ENCODE measurements around the gene CAVIN3.
"Not testable (repeated sequence)": the region's sequence is repeated elsewhere in the genome, so short reads cannot be mapped to it uniquely, and the experiment has no call there.

CAVIN3 gene

GRCh38 chr11:6323291-6323905, 3.1 kb upstream of the CAVIN3 start:
- no peak for DNase-seq (ENCODE audit: low spot score)

GRCh38 chr11:6321961-6322362, 1.7 kb upstream of the CAVIN3 start:
- no peak for DNase-seq (ENCODE audit: low spot score)

GRCh38 chr11:6321356-6321755, 1.1 kb upstream of the CAVIN3 start:
- no peak for DNase-seq (ENCODE audit: low spot score)

GRCh38 chr11:6319704-6320410, 444 bp downstream of the CAVIN3 start:
- no peak for DNase-seq (ENCODE audit: low spot score)

- DNase-seq (ENCODE audit: low spot score), result no peak
These were observed 1.1 kb downstream of the CAVIN3 start for GRCh38 chr11:6319001-6319703.

GRCh38 chr11:6318204-6318603, 2.1 kb downstream of the CAVIN3 start:
- no peak for DNase-seq (ENCODE audit: low spot score)

- peak; percentile 29 for DNase-seq (ENCODE audit: low spot score)
These were observed 4.4 kb downstream of the CAVIN3 start for GRCh38 chr11:6315811-6316425.

GRCh38 chr11:6312106-6312505, 8.2 kb downstream of the CAVIN3 start:
- no peak for DNase-seq (ENCODE audit: low spot score)

GRCh38 chr11:6307876-6308275, 12.4 kb downstream of the CAVIN3 start:
- no peak for DNase-seq (ENCODE audit: low spot score)

GRCh38 chr11:6305297-6305696, 15.0 kb downstream of the CAVIN3 start:
- DNase-seq (ENCODE audit: low spot score), result no peak

- no peak for DNase-seq (ENCODE audit: low spot score)
These were observed 16.6 kb downstream of the CAVIN3 start for GRCh38 chr11:6303661-6304060.

GRCh38 chr11:6301096-6301495, 19.2 kb downstream of the CAVIN3 start:
- no peak for DNase-seq (ENCODE audit: low spot score)

GRCh38 chr11:6300325-6300724, 20.0 kb downstream of the CAVIN3 start:
- no peak for DNase-seq (ENCODE audit: low spot score)

GRCh38 chr11:6298605-6299004, 21.7 kb downstream of the CAVIN3 start:
- no peak for DNase-seq (ENCODE audit: low spot score)

- no peak for DNase-seq (ENCODE audit: low spot score)
These were observed 22.5 kb downstream of the CAVIN3 start for GRCh38 chr11:6297831-6298230.

GRCh38 chr11:6285019-6285418, 35.3 kb downstream of the CAVIN3 start:
- DNase-seq (ENCODE audit: low spot score), result no peak

- no peak for DNase-seq (ENCODE audit: low spot score)
These were observed 36.1 kb downstream of the CAVIN3 start for GRCh38 chr11:6284250-6284649.

GRCh38 chr11:6283453-6284023, 36.8 kb downstream of the CAVIN3 start:
- no peak for DNase-seq (ENCODE audit: low spot score)

GRCh38 chr11:6280809-6281208, 39.5 kb downstream of the CAVIN3 start:
- not testable (repeated sequence) for DNase-seq (ENCODE audit: low spot score)

GRCh38 chr11:6273188-6273587, 47.1 kb downstream of the CAVIN3 start:
- DNase-seq (ENCODE audit: low spot score), result no peak

- no peak for DNase-seq (ENCODE audit: low spot score)
These were observed 48.7 kb downstream of the CAVIN3 start for GRCh38 chr11:6271598-6271997.

GRCh38 chr11:6270584-6271246, 49.6 kb downstream of the CAVIN3 start:
- no peak for DNase-seq (ENCODE audit: low spot score)

All from CD4-positive, alpha-beta T cell treated with Interleukin-15 for 4 hours (primary cell).